Measurements from ENCODE around the gene ADGRG1. TPM values are rescaled to one million over a fixed set of nuclear protein-coding genes. Genes with fewer than 3 reads are reported as not detected.

ADGRG1 gene
- total and polyA plus RNA-seq, 7 donors, result 5.0 to 36.3 (median 7.7) TPM

- intact Hi-C loops (cut with DNase I), result no loop called here
- no peak overlapping the region for H3K27ac ChIP-seq
- TF ChIP-seq CTCF (IDR thresholded peaks at IDR 0.05) (no peak), POLR2AphosphoS5 (IDR thresholded peaks at IDR 0.05) (no peak), EP300 (IDR thresholded peaks at IDR 0.05) (no peak), POLR2A (IDR thresholded peaks at IDR 0.05) (no peak)
- 62 to 79% methylated on average over 17 of the region's 17 CpGs for WGBS, 2 donors
- H3K9me3 ChIP-seq, result no peaks in the 10 kb centered on the region
- H3K36me3 ChIP-seq, result no peaks in the 10 kb centered on the region
- peaks cover 7 to 27% (median 18%) of the 10 kb centered on the region in 3 donors for H3K27me3 ChIP-seq
- DNase-seq, result no peak
- H3K4me3 ChIP-seq, result no peak overlapping the region
- H3K4me1 ChIP-seq, result peaks cover 0 to 16% (median 11%) of the 10 kb centered on the region in 4 donors
These were observed 3.5 kb upstream of the ADGRG1 start for GRCh38 chr16:57624806-57625500.

- peaks cover 7 to 42% (median 22%) of the 10 kb centered on the region in 3 donors for H3K27me3 ChIP-seq
- peaks cover 0 to 16% (median 11%) of the 10 kb centered on the region in 4 donors for H3K4me1 ChIP-seq
- H3K36me3 ChIP-seq, result no peaks in the 10 kb centered on the region
- intact Hi-C loops (cut with DNase I), result no loop called here
- no peak for DNase-seq
- H3K4me3 ChIP-seq, result no peak overlapping the region
- TF ChIP-seq CTCF (IDR thresholded peaks at IDR 0.05) (no peak), EP300 (IDR thresholded peaks at IDR 0.05) (no peak), POLR2AphosphoS5 (IDR thresholded peaks at IDR 0.05) (no peak), POLR2A (IDR thresholded peaks at IDR 0.05) (no peak)
- 85 to 88% methylated on average over 10 of the region's 10 CpGs for WGBS, 2 donors
- no peaks in the 10 kb centered on the region for H3K9me3 ChIP-seq
- H3K27ac ChIP-seq, result no peak overlapping the region
These were observed 1.8 kb upstream of the ADGRG1 start for GRCh38 chr16:57626420-57627170.

GRCh38 chr16:57627184-57627871 lies 1.1 kb upstream of the ADGRG1 start:
- Histone ChIP-seq H3K36me3 (no peaks in the 10 kb centered on the region), H3K9me3 (no peaks in the 10 kb centered on the region), H3K4me1 (peaks cover 0 to 16% (median 11%) of the 10 kb centered on the region in 4 donors), H3K27me3 (peaks cover 7 to 47% (median 22%) of the 10 kb centered on the region in 3 donors), H3K27ac (peak overlapping the region in 3 of 4 donors; percentile 1 to 64 (median 60)), H3K4me3 (no peak overlapping the region)
- intact Hi-C loops (cut with DNase I), result no loop called here
- TF ChIP-seq POLR2A (IDR thresholded peaks at IDR 0.05), result no peak
- TF ChIP-seq POLR2AphosphoS5 (IDR thresholded peaks at IDR 0.05), result no peak
- TF ChIP-seq EP300 (IDR thresholded peaks at IDR 0.05), result no peak
- no peak for TF ChIP-seq CTCF (IDR thresholded peaks at IDR 0.05)
- WGBS, 2 donors, result 79 to 83% methylated on average over 15 of the region's 15 CpGs
- DNase-seq, result no peak

- peaks cover 0 to 11% (median 10%) of the 10 kb centered on the region in 4 donors for H3K4me1 ChIP-seq
- 53 to 75% methylated on average over 6 to 7 of the region's 7 CpGs for WGBS, 2 donors
These were observed 408 bp downstream of the ADGRG1 start for GRCh38 chr16:57628783-57629293.

More at GRCh38 chr16:57628783-57629293, 408 bp downstream of the ADGRG1 start:
- Histone ChIP-seq H3K4me3 (peak overlapping the region; percentile 7 to 27 (median 22)), H3K9me3 (no peaks in the 10 kb centered on the region), H3K27me3 (peaks cover 7 to 49% (median 22%) of the 10 kb centered on the region in 3 donors), H3K36me3 (no peaks in the 10 kb centered on the region), H3K27ac (peak overlapping the region in 3 of 4 donors; percentile 26 to 64 (median 41))
- DNase-seq, result no peak
- no peak for TF ChIP-seq POLR2AphosphoS5 (IDR thresholded peaks at IDR 0.05)
- no peak for TF ChIP-seq EP300 (IDR thresholded peaks at IDR 0.05)
- no peak for TF ChIP-seq POLR2A (IDR thresholded peaks at IDR 0.05)
- no peak for TF ChIP-seq CTCF (IDR thresholded peaks at IDR 0.05)
- intact Hi-C loops (cut with DNase I), result no loop called here
